SK-N-SH treated with all-trans-retinoic acid at 6 μM for 48 hours (cell line): Measurements from ENCODE around the gene CD3E.

ENCODE experiments used
- BACH2 ChIP-seq: fragments of 250-450 bp; sonication (Bioruptor Pico); IDR thresholded peaks from 2 replicates; pipeline ENCODE4 v1.9.0; 2021; ENCODE audit warnings: mild to moderate bottlenecking, borderline replicate concordance
- ESRRG ChIP-seq: fragments of 250-450 bp; sonication (Bioruptor Pico); IDR thresholded peaks from 2 replicates; pipeline ENCODE4 v1.6.1; 2021; ENCODE audit warnings: mild to moderate bottlenecking
- GLIS3 ChIP-seq: fragments of 250-450 bp; sonication (Bioruptor Pico); IDR thresholded peaks from 2 replicates; pipeline ENCODE4 v1.5.0; 2020; ENCODE audit warnings: mild to moderate bottlenecking, moderate library complexity
- TF ChIP-seq, protein P1 (sequence below): fragments of 250-450 bp; sonication (Bioruptor Pico); IDR thresholded peaks from 2 replicates; pipeline ENCODE4 v1.5.1; 2020; ENCODE audit warnings: low read depth, mild to moderate bottlenecking, moderate library complexity
- TF ChIP-seq, protein P2 (sequence below): fragments of 250-450 bp; sonication (Bioruptor Pico); IDR thresholded peaks from 2 replicates; pipeline ENCODE4 v1.5.1; 2021; ENCODE audit warnings: mild to moderate bottlenecking, moderate library complexity
- TF ChIP-seq, protein P3 (sequence below): fragments of 250-450 bp; sonication (Bioruptor Pico); IDR thresholded peaks from 2 replicates; pipeline ENCODE4 v1.8.0; 2020; ENCODE audit warnings: mild to moderate bottlenecking, moderate library complexity, borderline replicate concordance

DNA sequence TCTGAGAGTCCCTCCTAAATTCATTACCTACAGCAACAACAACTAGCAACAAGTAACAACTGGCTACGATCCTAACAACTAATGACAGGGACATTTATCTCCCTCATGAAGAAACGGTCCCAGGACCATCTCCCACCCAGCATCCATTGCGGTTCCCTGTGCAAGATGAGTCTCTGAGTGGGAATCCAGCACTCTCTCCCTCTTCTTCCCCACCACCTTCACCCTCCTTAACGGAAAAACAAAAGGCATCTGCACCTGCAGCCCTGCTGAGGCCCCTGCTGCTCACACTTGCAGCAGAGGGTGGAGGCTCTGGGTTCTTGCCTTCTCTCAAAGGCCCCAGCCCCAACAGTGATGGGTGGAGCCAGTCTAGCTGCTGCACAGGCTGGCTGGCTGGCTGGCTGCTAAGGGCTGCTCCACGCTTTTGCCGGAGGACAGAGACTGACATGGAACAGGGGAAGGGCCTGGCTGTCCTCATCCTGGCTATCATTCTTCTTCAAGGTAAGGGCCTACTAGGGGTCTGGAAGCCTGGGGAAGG, 39.5 kb downstream of the CD3E start, which contains the start of gene CD3G:
- TF ChIP-seq, protein P1, sequence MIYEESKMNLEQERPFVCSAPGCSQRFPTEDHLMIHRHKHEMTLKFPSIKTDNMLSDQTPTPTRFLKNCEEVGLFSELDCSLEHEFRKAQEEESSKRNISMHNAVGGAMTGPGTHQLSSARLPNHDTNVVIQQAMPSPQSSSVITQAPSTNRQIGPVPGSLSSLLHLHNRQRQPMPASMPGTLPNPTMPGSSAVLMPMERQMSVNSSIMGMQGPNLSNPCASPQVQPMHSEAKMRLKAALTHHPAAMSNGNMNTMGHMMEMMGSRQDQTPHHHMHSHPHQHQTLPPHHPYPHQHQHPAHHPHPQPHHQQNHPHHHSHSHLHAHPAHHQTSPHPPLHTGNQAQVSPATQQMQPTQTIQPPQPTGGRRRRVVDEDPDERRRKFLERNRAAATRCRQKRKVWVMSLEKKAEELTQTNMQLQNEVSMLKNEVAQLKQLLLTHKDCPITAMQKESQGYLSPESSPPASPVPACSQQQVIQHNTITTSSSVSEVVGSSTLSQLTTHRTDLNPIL (CRISPR knock-in tag), result no peak
- TF ChIP-seq BACH2 (CRISPR knock-in tag) (no peak), ESRRG (CRISPR knock-in tag) (no peak), GLIS3 (CRISPR knock-in tag) (no peak)
- TF ChIP-seq, protein P2, sequence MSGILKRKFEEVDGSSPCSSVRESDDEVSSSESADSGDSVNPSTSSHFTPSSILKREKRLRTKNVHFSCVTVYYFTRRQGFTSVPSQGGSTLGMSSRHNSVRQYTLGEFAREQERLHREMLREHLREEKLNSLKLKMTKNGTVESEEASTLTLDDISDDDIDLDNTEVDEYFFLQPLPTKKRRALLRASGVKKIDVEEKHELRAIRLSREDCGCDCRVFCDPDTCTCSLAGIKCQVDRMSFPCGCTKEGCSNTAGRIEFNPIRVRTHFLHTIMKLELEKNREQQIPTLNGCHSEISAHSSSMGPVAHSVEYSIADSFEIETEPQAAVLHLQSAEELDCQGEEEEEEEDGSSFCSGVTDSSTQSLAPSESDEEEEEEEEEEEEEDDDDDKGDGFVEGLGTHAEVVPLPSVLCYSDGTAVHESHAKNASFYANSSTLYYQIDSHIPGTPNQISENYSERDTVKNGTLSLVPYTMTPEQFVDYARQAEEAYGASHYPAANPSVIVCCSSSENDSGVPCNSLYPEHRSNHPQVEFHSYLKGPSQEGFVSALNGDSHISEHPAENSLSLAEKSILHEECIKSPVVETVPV (CRISPR knock-in tag), result no peak
- TF ChIP-seq, protein P3, sequence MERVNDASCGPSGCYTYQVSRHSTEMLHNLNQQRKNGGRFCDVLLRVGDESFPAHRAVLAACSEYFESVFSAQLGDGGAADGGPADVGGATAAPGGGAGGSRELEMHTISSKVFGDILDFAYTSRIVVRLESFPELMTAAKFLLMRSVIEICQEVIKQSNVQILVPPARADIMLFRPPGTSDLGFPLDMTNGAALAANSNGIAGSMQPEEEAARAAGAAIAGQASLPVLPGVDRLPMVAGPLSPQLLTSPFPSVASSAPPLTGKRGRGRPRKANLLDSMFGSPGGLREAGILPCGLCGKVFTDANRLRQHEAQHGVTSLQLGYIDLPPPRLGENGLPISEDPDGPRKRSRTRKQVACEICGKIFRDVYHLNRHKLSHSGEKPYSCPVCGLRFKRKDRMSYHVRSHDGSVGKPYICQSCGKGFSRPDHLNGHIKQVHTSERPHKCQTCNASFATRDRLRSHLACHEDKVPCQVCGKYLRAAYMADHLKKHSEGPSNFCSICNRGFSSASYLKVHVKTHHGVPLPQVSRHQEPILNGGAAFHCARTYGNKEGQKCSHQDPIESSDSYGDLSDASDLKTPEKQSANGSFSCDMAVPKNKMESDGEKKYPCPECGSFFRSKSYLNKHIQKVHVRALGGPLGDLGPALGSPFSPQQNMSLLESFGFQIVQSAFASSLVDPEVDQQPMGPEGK (CRISPR knock-in tag), result no peak
